ENCODE measurements around the gene ACSL5. TPM values are rescaled to one million over a fixed set of nuclear protein-coding genes. Genes with fewer than 3 reads are reported as not detected.

The ACSL5 gene
- total and polyA plus RNA-seq, 10 of the 15 experiments (the other 5 are each of a cell fraction or from before 2014, with no cell fraction given) = 22.3 to 57.0 (median 46.4) TPM

- TF ChIP-seq ZBTB4 (CRISPR knock-in tag; IDR thresholded peaks at IDR 0.05) (no peak), RUNX3 (IDR thresholded peaks at IDR 0.05; ENCODE audit: low read length) (no peak), YY1 (IDR thresholded peaks at IDR 0.05; ENCODE audit: low read depth, low read length) (no peak)
Measured at GRCh38 chr10:112448888-112449287, 75.0 kb downstream of the ACSL5 start (continued).

GRCh38 chr10:112454910-112455779 is 81.2 kb downstream of the ACSL5 start:
- Histone ChIP-seq H3K4me2 (ENCODE audit: control insufficient read depth, insufficient read depth) (no peak overlapping the region), H3K27ac (ENCODE audit: control insufficient read depth, insufficient read depth) (no peak overlapping the region), H3K4me1 (ENCODE audit: control insufficient read depth, insufficient read depth, low read length) (no peaks in the 10 kb centered on the region), H3K4me3 (no peak overlapping the region), H3K9ac (ENCODE audit: control insufficient read depth, insufficient read depth, low read length) (no peak overlapping the region), H2AFZ (ENCODE audit: control insufficient read depth, low read depth, low read length) (no peak overlapping the region), H3K79me2 (ENCODE audit: control insufficient read depth, insufficient read depth, low read length) (peaks cover 4% of the 10 kb centered on the region), H3K27me3 (replicated peaks in 1 of 2; ENCODE audit: control insufficient read depth in 2 of 2, insufficient read depth in 2 of 2, low read length in 1 of 2) (no peaks in the 10 kb centered on the region), H4K20me1 (ENCODE audit: control insufficient read depth, insufficient read depth) (no peaks in the 10 kb centered on the region), H3K9me3 (replicated peaks; ENCODE audit: control insufficient read depth, insufficient read depth, low read length) (no peaks in the 10 kb centered on the region), H3K36me3 (ENCODE audit: control insufficient read depth in 2 of 2, insufficient read depth in 2 of 2, low read length in 1 of 2) (no peaks in the 10 kb centered on the region; a peak in 1 of 4 replicates)
- intact Hi-C loops (cut with micrococcal nuclease; ENCODE audit: unreplicated experiment) (loop anchor here (10.0 kb wide), 1 partner anchor 270 kb away; the partner anchor contains the start of gene GPAM), in situ Hi-C loops (cut with MboI) (no loop called here)
- ATAC-seq (no peak), DNase-seq (ENCODE audit: low read depth, low spot score) (no peak), FAIRE-seq (no peak)
- POLR2A ChIA-PET = no interaction called here
- RAD21 ChIA-PET (ENCODE audit: unreplicated experiment) = interaction anchor here (0.8 to 1.5 kb wide), 1 partner anchor 17 kb away, joined by 3 to 4 read pairs; no protein-coding TSS in a partner anchor
- BruUV-seq (replicated peaks) = no TSS peak
- CTCF ChIA-PET = interaction anchor here (0.5 to 2.3 kb wide), 6 partner anchors 9 to 40 kb away, joined by 3 to 17 read pairs (median 4); no protein-coding TSS in a partner anchor
- SMC1A ChIA-PET (ENCODE audit: uncharacterized antibody, unreplicated experiment) = interaction anchor here (0.9 to 1.4 kb wide), 4 partner anchors 9 to 46 kb away, joined by 3 to 7 read pairs (median 4); no protein-coding TSS in a partner anchor
- 31% methylated on average over 2 of the region's 3 CpGs for WGBS (ENCODE audit: insufficient coverage, insufficient replicate concordance, low lambda C conversion rate, missing lambda C conversion rate)
- TF ChIP-seq HCFC1 (IDR thresholded peaks at IDR 0.05; ENCODE audit: low read length) (no peak), PAX8 (IDR thresholded peaks at IDR 0.05) (no peak), FOS (IDR thresholded peaks at IDR 0.05; ENCODE audit: borderline replicate concordance, extremely low read depth, insufficient read length) (no peak), SMC3 (IDR thresholded peaks at IDR 0.05; ENCODE audit: borderline replicate concordance, low read length) (no peak), SPI1 (IDR thresholded peaks at IDR 0.05; ENCODE audit: borderline replicate concordance, insufficient read depth, low read depth, low read length) (no peak), MYC (IDR thresholded peaks at IDR 0.05; ENCODE audit: insufficient read depth, insufficient read length, insufficient replicate concordance, low read length, severe bottlenecking) (no peak), CBX5 (IDR thresholded peaks at IDR 0.05; ENCODE audit: low read depth) (no peak), KLF5 (IDR thresholded peaks at IDR 0.05; ENCODE audit: partially characterized antibody) (no peak), SP1 (IDR thresholded peaks at IDR 0.05; ENCODE audit: low read depth, low read length) (no peak), WRNIP1 (IDR thresholded peaks at IDR 0.05; ENCODE audit: borderline replicate concordance, low read depth, low read length) (no peak), ZNF622 (IDR thresholded peaks at IDR 0.05) (no peak)
- TF ChIP-seq, protein P1, sequence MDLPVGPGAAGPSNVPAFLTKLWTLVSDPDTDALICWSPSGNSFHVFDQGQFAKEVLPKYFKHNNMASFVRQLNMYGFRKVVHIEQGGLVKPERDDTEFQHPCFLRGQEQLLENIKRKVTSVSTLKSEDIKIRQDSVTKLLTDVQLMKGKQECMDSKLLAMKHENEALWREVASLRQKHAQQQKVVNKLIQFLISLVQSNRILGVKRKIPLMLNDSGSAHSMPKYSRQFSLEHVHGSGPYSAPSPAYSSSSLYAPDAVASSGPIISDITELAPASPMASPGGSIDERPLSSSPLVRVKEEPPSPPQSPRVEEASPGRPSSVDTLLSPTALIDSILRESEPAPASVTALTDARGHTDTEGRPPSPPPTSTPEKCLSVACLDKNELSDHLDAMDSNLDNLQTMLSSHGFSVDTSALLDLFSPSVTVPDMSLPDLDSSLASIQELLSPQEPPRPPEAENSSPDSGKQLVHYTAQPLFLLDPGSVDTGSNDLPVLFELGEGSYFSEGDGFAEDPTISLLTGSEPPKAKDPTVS (IDR thresholded peaks at IDR 0.05; ENCODE audit: low read depth, low read length) = no peak

Data from GM12878 (cell line).